ENCODE measurements around the gene SOX6.

SOX6 gene

DNA sequence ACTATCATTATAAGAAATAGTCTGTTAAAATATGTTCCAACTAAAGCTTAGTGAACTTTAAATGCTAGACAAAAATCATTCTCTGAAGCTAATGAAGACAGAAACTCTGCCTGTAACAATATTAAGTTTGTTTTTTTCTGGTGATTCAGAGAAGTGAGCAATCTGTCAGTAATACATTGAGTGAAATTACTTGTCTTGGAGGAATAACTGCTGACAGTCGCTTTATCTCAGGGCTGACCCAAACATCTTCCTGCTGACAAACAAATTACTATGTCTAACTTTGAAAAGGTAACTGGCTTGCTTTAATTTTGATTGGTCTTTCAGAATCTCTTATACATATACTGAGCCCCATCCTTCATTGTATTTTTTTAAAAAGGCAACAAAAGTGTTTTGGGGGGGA, 264.5 kb downstream of the SOX6 start:
- no peak overlapping the region for H3K27ac ChIP-seq
- TF ChIP-seq, protein P1, sequence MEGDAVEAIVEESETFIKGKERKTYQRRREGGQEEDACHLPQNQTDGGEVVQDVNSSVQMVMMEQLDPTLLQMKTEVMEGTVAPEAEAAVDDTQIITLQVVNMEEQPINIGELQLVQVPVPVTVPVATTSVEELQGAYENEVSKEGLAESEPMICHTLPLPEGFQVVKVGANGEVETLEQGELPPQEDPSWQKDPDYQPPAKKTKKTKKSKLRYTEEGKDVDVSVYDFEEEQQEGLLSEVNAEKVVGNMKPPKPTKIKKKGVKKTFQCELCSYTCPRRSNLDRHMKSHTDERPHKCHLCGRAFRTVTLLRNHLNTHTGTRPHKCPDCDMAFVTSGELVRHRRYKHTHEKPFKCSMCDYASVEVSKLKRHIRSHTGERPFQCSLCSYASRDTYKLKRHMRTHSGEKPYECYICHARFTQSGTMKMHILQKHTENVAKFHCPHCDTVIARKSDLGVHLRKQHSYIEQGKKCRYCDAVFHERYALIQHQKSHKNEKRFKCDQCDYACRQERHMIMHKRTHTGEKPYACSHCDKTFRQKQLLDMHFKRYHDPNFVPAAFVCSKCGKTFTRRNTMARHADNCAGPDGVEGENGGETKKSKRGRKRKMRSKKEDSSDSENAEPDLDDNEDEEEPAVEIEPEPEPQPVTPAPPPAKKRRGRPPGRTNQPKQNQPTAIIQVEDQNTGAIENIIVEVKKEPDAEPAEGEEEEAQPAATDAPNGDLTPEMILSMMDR (IDR thresholded peaks at IDR 0.05), result no peak
- no peak for TF ChIP-seq ZFX (IDR thresholded peaks at IDR 0.05; ENCODE audit: borderline replicate concordance)

GRCh38 chr11:16089481-16089880, 266.9 kb downstream of the SOX6 start:
- TF ChIP-seq ZFX (IDR thresholded peaks at IDR 0.05; ENCODE audit: borderline replicate concordance), result no peak
- TF ChIP-seq, protein P1 (IDR thresholded peaks at IDR 0.05), result no peak
- H3K27ac ChIP-seq, result no peak overlapping the region

DNA sequence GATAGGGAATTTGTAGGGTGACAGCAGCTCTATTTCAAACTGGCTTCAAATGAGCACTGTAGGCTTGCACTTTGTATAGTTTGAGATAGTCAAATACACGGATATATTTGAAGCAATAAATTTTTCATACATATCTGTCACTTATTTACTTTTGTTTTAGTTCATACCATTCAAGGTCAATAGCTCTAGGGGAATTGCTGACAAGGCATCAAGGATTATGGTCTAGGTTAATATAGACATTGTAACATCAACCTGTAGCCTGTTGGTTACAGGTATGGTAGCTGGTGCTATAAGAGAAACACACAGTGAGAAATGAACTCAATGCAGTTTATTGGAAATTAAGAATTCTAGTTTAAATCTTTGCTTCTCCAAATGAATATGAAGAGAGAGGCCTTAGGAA, 267.6 kb downstream of the SOX6 start:
- H3K27ac ChIP-seq, result no peak overlapping the region
- TF ChIP-seq ZFX (IDR thresholded peaks at IDR 0.05; ENCODE audit: borderline replicate concordance), result no peak
- TF ChIP-seq, protein P1 (IDR thresholded peaks at IDR 0.05), result no peak

DNA sequence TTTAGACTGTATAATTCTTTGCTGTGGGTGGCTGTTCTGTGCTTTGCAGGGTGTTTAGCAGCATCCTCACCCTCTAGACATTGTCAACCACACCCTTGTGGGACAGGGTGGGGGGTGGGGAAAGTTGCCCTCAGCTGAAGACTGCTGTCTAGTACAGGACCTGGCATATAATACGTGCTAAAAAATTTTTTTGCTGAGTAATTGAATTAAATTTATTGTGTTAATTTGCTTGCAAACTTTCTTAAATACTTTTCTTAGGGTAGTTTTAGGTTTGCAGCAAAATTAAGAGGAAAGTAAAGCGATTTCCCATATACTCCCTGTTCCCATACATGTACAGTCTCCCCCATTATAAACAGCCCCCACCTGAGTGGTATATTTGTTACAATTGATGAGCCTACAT, 268.5 kb downstream of the SOX6 start:
- no peak overlapping the region for H3K27ac ChIP-seq
- TF ChIP-seq ZFX (IDR thresholded peaks at IDR 0.05; ENCODE audit: borderline replicate concordance), result no peak
- TF ChIP-seq, protein P1 (IDR thresholded peaks at IDR 0.05), result no peak

DNA sequence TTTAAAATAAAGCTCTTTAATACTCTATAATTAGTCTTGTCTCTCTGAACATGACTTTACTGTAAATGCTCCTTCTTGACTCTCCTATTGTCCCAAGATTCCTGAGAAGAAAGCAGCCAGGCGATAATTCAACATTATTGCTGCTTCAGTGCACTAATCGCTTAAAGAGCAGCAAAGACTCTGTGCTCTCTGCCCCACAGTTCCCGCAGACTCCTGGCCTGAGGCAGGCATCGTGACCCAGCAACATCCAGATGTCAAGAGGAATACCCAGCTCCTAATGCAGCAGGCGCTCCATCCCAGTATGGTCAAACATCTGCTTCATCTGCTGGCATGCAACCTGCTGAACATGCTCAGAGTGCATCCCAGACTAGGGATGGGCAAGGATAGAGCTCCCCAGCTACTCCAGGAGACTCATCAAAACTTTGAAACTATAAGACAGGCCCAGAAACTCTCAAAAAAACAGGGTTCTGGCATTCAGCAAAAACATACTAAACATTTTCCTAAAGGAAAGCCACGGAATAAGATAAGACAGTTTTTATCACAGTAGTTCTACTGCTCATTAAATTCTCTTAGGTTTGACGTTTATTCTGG, 270.0 kb downstream of the SOX6 start:
- TF ChIP-seq, protein P1 (IDR thresholded peaks at IDR 0.05), result no peak
- TF ChIP-seq ZFX (IDR thresholded peaks at IDR 0.05; ENCODE audit: borderline replicate concordance), result no peak
- H3K27ac ChIP-seq, result no peak overlapping the region

DNA sequence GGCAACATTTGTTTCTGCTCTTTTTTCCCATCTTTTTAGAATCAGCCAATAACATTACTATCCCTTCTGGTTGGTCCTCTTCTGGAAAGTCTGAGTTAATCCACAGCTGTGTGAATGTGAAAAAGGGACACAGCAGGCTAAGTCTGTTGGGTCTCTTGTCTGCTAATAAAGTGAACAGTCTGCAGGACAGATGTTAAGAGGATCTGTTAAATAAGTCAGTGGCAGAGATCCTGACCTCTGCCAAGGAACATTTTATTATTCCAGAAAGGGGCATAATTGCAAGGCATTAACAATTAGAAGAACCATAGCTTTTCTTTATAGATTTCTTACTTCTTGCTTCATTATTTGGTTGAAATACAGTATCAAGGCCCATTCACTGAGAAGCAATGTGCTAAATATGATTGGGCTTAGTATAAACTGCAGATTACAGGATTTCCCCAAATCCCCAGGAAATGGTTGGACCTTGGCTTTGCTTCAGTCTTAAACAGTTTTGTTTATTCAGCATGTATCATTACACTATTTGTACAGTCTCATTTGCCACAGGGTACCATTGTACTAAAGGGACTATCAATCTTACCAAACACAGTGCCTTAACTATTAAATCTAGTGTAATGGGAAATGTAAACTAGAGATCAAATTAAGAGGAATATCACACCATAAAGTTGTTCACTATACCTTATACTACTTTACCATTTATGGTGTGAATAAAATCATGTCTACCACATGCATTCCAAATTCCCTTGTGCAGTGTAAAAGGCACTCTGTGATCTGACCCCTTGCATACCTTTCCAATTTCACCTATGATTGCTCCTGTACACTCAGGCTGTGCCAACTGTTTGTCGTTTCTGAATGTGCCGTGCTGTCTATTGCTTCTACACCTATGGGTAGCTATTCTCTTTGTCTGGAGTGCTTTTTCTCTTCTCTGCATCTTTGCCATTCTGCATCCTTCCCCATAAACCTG, 274.0 kb downstream of the SOX6 start:
- peak overlapping the region; percentile 38 for H3K27ac ChIP-seq
- TF ChIP-seq ZFX (IDR thresholded peaks at IDR 0.05; ENCODE audit: borderline replicate concordance), result no peak
- TF ChIP-seq, protein P1 (IDR thresholded peaks at IDR 0.05), result no peak

All from 22Rv1 (cell line).